Activated T-cell treated with anti-CD3 and anti-CD28 coated beads for 4 hours (primary cell): Measurements from ENCODE around the gene COL20A1.
"Not testable (repeated sequence)": the region's sequence is repeated elsewhere in the genome, so short reads cannot be mapped to it uniquely, and the experiment has no call there.

ENCODE experiments used
- DNase-seq: peaks from one replicate; pipeline ENCODE4 v3.0.0-alpha.2; 2020

Gene COL20A1

DNA sequence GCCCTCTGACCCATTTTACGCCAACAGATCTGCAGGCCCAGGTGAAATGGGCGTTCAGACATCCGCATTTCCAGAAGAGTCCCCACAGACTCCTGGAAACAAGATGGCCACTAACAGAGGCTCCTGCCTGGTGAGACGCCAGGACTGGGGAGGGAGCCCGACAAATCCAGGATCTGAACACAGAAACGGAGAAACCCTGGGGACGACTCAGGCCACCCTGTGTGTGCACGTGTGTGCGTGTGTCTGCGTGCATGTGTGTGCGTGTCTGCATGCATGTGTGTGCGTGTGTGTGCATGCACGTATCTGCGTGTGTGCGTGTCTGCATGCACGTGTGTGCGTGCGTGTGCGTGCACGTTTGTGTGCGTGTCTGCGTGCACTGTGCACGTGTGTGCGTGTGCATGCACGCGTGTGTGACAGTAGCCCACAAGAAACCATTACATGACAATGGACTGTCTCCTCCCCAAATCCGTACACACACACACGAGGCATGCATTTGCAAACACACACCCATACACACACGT is 43.3 kb downstream of the COL20A1 start:
- DNase-seq, result no peak

DNA sequence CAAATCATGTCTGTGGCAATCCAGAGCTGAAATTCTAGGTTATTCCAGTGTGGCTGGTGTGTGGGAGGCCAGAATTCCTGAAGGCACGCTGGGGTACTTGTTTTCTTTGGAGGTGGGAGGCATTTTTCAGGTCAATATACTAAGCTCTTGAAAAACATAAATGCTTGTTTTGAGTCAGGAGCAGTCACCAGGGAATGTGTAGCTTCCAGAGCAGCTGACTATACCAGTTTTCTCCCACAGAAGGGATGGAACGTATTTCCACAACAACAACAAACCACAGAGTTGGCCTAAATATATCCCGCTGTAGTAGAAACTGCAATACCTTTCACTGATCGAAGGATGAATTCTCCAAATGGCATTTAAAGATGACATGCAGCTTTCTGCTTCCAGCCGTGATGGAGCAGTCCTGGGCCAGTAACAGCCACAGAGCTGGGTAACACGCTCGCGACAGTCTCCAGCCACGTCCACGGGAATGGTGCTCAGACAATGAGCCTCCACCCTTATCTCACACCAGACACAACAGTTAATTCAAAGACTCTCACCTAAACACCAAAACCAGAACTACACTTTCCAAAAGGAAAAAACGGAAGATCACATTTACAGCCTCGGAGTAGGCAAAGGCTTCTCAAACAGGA is 44.9 kb downstream of the COL20A1 start:
- no peak for DNase-seq

DNA sequence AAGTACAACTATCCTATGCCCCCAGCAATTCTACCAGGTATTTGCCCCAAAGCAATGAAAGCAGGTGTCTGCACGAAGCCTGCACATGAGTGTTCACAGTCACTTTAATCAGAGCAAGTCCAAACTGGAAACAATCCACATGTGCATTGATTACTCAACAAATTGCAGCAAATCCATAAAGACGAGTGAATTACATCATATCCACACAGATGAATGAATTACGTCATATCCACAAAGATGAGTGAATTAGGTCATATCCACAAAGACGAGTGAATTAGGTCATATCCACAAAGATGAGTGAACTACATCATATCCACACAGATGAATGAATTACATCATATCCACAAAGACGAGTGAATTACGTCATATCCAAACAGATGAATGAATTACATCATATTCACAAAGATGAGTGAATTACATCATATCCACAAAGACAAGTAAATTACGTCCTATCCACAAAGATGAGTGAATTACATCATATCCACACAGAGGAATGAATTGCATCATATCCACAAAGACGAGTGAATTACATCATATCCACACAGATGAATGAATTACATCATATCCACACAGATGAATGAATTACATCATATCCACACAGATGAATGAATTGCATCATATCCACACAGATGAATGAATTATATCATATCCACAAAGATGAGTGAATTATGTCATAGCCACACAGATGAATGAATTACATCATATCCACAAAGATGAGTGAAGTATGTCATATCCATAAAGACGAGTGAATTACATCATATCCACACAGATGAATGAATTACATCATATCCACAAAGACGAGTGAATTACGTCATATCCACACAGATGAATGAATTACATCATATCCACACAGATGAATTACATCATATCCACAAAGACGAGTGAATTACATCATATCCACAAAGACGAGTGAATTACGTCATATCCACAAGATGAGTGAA is 46.4 kb downstream of the COL20A1 start:
- DNase-seq, result not testable (repeated sequence)

DNA sequence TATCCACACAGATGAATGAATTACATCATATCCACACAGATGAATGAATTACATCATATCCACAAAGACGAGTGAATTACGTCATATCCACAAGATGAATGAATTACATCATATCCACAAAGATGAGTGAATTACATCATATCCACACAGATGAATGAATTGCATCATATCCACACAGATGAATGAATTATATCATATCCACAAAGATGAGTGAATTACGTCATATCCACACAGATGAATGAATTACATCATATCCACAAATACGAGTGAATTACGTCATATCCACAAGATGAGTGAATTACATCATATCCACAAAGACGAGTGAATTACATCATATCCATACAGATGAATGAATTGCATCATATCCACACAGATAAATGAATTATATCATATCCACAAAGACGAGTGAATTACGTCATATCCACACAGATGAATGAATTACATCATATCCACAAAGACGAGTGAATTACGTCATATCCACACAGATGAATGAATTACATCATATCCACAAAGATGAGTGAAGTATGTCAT is 47.2 kb downstream of the COL20A1 start:
- DNase-seq, result not testable (repeated sequence)

DNA sequence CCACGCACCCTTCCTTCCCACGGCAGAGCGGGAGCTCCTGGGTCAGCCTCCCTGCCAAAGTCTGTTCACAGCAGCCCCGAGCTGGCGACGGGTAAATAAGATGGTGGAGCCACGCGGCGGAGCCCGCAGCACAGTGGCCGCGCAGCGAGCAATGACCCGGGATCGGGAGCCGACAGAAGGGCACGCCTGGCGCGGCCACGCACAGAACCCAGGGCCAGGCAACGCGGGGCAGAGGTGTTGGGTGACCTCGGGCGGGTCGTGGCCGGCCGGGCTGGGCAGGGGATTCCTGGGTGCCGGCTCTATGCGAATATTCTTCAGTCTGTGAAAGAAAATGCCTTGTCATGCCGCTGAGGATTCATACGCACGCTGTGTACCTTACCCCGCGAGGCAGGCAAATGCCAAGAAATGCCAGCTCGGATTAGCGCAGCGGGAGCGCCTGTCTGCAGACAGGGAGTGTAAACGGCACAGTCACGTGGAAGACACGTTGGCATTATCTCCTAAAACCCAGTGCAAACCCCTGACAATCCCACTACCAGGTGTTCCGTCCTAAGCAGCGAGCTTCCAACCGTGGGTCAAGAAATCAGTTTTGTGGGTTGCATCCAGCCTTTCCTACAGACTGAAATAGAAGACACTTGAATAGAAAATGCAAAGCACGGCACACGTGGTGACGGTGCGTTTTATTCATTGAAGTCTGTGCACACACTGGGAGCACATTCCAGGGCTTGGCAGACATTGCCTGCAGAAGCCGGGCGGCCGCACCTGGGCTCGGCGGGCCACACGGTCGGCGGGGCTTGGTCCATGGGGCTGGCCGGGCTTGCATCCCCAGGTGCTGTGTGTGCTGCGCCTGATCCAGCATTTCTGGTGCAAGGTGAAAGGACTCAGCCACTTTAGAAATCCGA is 49.8 kb downstream of the COL20A1 start:
- DNase-seq, result no peak

DNA sequence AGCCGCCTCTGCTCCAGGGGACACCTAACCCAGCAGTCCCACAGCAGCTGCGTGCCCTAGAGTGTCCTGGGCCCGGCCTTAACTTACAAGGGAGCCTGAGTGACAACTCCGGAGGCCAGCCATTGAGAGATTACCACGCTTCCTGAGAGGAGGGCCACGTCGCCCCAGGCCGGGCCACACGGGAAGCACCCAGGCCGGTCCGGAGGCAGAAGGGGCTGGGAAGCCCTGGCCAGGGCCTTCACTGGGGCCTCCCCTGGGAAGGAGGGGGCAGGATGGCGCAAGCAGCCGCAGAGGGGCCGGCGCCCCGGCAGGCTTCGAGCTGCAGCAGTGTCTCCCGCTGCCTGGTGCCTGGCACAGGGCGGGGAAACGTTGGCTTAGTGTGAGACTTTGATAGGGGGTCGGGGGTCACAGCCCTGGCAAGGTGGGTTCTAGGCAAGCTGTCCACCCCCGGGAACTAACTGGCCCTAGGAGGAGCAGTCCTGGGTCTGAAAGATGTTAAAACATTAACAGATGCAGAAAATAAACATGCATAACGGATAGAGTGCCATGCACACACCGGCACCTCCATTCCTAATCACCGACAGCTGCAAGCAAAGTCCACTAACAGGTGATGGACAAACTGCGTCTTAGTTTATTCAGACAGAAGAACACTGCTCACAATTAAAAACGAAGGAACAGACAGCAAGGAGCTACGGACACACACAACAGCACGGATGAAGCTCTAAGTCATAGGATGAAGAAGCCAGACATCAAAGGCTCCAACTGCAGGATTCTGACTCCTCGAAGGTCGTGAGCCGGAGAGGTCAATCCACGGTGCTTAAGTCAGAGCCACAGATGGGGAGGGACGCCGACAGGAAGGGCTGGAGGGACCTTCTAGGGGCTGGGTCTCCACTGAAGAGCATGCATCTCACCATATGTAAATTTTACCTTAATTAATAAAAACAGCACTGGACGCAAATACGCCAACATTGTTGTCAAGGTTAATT is 50.8 kb downstream of the COL20A1 start:
- DNase-seq, result no peak

DNA sequence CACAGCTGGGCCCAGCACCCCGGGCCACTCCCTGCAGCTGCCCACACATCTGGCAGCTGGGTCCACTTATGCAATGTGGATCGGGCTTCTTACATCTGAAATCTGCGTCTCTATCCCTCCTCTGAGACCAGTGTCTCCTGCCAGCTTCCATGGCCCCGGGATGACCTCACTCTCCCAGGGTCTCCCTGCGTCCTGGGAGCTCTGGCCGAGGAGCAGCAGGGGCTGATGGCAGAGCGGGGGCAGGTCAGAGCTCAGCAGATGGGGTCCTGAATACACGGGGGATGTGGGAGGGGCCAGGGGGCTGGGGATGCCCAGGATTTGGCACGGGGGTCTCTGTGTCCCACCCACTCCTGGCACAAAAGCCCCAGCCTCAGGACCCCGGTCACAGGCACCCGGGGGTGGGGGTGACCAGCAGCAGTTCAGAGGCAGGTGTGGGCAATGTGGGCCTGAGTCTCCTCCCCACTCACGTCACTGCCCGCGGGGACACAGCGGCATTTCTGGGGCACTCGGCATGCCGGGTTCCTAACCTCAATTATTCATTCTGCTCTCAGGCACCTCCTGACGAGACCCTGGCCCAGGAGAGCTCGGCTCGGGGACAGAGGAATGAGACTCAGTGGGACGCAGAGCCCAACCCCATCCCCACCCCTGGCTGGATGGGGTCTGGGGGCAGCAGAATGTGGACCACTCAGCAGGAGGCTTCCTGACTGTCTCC is 51.8 kb downstream of the COL20A1 start:
- DNase-seq, result no peak

DNA sequence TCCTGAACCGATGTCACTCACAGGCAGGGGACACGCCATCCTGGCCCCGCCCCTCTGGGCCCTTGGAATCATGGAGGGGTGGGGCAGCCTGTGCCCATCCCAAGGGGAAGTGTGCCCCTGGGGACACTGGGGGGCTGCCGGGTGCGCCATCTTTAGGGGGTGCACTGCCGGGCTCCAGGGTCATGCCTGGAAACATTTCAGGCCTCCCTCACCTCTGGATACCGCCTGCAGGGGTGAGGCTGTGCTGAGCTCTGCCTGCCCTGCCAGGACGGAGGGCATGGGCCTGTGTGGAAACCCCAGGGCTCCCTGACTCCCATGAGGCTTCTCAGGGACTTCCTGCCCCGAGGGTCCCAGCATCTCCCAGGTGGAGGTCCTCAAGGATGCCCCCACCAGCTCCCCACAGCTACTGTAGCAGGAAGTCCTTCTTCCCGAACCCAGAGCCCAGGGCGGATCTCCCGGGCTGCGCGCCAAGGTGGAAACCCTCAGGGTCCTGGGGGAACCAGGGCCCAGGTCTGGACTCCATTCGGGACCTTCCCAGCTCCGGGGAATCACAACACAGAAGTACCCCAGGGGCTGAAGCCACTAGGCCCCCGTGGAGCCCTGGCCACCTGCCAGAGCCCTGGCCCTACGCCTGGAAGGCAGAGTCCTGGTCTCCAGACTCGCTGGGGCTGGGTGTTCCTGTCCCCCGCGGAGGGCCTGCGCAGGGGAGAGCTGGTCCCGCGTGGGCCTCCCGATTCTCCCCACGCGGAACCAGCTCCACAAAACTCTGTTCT is 52.5 kb downstream of the COL20A1 start:
- no peak for DNase-seq

DNA sequence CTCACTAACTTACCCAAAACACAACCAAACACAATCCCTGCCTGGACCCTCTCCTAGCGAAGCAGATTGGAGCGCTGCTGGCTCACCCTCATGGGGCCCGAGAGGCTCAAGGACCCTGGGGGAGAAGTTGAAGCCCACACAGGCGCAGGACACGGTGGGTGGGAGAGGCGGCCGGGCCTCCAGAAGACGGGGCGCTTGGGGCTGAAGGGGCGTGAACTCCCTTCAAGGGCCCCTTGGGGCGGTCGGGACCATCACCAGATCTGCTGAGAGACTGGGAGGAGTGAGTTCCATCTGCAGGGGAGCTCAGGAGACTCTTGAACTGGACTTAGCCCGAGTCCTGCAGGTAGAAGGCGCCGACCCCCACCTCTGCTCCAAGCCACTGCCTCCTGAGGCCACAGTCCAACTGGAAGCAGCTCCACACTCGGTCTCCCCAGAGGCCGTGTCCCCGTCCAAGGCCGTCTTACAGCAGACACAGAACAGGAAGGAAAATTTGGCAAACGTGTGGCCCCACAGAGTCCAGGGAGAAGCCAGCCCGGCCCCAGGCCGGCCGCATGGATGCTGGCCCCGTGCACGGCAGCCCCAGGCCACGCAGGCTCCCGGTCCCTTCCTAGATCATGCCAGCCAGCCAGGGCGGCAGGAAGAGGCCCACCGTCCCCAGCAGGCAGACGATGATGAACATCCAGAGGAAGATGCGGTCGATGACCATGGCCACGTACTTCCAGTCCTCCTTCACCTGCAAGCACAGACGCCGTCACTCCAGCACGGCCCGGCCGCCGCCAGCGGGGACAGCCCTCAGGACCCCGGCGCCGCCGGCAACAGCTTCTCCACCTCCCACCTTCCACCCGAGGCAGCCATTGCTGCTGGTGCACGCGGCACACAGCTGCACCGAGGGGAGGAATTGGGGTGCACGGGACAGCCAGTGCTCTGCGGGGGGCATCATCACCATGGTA is 53.4 kb downstream of the COL20A1 start:
- no peak for DNase-seq

DNA sequence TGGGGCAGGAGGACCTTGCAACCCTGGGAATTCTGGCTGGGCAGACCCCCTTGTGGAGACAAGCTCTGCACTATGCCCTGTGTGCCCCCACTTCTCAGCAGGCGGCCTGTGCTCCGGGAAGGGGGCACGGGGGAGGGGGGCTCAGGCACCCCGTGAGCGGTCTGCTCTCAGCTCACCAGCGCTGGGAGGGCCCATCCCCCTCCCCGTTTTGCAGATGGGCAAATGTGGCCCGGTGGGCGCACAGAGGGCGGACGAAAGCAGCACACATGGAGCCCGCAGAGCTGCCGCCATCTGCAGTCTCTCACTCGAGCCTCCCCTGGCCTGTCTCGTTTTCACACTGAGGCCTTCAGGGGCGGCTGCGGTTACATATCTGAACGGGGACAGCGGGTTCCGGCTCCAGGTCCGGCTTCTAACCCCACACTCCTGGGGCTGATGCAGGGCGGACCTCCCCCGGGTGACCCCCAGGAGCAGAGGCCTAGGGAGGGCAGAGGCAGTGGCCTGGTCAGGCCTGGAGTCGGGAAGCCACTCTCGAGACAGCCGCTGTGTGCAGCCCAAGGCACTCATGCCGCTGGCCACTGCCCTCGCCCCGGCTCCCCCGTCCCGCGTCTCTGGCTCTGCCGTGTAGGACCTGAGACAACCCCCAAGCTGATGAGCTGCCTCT is 54.2 kb downstream of the COL20A1 start:
- DNase-seq, result no peak

DNA sequence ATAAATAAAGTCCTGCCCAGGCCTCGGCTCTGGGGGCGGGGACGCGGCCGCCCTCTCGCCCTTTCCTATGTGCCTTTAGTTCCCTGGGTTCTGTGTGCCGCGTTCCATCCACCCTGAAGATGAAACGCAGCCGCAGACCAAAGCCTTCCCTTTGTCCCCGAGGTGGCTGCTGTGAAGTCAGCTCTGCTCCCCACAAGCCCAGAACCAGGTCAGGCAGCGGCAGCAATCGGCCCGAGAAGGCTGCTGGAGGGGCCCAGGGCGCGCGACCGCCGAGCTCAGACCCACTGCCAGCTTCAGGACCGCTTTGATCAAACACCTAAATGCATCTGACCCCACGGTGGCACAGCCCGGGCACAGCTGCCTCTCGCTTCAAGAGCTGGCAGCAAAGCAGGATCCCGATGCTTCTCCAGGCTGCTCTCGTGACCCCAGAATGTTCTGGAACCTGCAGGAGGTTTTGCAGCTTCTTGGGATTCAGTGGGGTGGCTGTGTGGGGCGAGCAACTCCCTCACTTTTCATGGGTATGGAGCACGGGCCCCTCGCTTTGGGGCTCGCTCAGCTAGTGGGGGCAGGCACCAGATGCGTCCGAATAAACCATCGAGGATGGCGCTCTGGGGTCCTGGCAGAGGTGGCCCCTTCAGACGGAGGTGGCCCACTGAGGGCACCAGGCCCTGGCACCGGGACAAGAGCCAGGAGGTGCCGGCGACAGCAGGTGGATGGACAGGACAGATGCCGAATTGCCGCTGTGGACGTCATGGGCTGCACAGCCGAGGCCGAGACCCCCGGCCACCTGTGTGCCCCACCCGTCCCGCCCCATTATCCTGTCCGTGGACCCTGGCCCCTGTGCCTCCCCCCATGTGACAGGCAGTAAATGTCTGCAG is 55.2 kb downstream of the COL20A1 start:
- no peak for DNase-seq

DNA sequence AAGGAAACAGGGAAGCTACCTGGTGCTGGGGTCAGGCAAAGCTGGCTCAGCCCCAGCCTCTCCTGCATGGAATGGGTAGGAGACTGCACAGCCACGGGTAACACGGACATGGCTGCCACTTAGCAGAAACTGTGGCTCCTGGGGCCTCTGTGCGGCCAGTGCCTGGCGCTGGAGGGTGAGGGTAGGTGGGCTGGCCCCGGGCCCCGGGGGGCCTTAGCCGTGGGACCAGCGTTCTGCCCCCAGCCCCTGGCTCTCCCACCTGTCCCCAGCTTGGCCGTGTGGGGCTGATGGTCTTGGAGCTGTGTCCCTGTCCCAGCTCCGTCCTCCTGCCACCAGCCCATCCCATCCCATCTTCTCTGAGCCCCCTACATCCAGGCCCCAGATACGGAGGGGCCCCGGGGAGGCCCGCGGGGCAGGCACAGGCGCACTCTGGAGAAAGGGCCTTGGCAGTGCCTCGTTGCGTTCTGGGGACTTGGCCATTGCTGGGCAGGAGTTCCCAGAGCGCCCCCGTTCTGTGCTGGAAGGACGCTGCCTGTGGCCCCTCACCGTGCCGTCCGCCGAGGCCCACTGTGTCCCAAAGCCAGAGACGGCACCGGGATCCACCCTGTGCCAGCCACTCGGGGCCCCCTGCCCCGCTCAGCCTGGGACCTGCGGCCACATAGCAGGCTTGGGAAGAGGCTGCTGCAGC is 56.0 kb downstream of the COL20A1 start:
- DNase-seq, result no peak

DNA sequence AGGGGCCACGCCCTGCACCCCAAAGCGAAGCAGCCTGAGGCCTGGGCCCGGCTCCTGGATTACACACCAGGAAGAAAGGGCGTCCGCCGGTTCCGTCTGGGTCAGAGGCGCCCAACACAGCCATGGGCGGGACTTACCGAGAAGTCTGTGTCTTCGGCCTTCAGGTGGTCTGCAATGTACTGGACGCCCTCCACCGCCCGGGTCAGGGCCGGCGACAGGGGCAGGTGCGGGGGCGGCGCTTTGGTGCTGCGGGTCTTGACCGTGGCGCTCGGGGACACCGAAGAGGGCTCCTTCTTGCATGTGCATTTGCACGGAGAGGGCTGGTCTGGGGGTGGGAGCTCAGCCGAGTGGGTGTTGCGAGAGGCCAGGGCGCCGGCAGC is 56.5 kb downstream of the COL20A1 start:
- DNase-seq, result no peak

DNA sequence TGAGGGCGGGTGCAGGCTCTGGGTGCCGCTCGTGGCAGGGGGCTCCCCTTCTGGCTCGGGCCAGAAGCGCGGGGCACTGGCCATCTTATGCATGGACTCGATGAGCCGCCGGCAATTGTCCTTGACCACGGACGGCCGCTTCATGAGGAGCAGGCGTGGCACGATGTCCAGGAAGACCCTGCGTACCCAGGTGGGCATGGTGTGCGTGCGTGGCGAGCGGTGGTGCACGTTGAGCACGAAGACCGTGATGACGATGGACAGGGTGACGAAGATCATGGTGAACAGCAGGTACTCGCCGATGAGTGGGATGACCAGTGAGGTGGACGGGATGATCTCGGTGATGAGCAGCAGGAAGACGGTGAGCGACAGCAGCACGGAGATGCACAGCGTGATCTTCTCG is 57.2 kb downstream of the COL20A1 start:
- DNase-seq, result no peak

DNA sequence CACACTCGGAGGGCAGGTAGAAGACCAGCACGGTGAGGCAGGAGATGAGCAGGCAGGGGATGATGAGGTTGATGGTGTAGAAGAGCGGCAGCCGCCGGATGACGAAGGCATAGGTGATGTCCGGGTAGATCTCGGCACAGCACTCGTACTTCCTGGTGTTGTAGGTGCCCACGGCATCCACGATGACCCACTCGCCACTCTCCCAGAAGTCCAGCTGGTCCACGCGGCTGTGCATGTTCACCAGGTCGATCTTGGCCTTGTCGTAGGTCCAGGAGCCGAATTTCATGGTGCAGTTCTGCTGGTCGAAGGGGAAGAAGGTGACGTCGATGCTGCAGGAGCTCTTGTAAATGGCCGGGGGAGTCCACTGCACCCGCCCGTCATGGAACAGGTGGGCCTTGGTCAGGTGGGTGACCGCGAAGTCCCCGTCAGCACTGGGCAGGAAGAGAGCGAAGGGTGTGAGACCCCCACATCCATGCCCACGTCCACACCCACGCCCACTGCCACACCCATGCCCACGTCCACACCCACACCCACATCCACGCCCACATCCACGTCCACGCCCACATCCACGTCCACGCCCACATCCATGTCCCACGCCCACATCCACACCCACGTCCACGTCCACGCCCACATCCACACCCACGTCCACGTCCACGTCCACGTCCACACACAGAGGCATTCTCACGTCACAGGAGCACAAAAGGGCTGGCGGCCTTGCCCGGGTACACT is 57.8 kb downstream of the COL20A1 start:
- DNase-seq, result no peak

DNA sequence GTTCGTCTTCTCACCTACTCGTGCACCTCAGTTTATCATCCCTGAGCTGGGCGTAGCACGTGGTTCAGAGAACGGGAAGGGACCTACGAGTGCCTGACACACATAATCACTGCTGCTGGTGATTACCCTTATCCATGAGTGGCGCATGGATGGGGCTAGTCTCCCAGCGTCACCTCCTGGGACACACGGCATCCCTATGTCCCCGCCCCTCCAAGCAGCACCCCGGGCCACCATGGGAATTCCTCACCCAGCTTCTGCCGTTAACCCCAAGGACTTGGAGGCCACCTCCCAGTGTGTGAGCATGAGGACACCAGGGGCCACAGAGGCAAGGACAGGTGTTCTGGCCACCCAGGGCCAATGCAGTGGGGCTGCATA is 58.3 kb downstream of the COL20A1 start:
- DNase-seq, result no peak
